VCaP (cell line): ENCODE results near the gene LUC7L2.

Source experiments
- H3K27ac ChIP-seq: fragments of 450-650 bp; 2 replicates; pipeline ENCODE4 v1.5.1; 2017
- CTCF ChIP-seq: fragments of 450-650 bp; conservative IDR thresholded peaks from 2 replicates; pipeline ENCODE4 v1.5.1; 2017; ENCODE audit warnings: mild to moderate bottlenecking, moderate library complexity

Gene LUC7L2

GRCh38 chr7:139387594-139387993 lies 27.9 kb downstream of the LUC7L2 start:
- no peak overlapping the region for H3K27ac ChIP-seq
- TF ChIP-seq CTCF, result no peak

- no peak overlapping the region for H3K27ac ChIP-seq
- TF ChIP-seq CTCF, result no peak
Observed at GRCh38 chr7:139389091-139389490, 29.4 kb downstream of the LUC7L2 start.

- no peak for TF ChIP-seq CTCF
- H3K27ac ChIP-seq, result no peak overlapping the region
Observed at GRCh38 chr7:139389774-139390173, 30.1 kb downstream of the LUC7L2 start.

- no peak overlapping the region for H3K27ac ChIP-seq
- no peak for TF ChIP-seq CTCF
Observed at GRCh38 chr7:139393621-139394211, 34.0 kb downstream of the LUC7L2 start.

GRCh38 chr7:139394540-139394939 lies 34.8 kb downstream of the LUC7L2 start:
- no peak overlapping the region for H3K27ac ChIP-seq
- TF ChIP-seq CTCF, result no peak

GRCh38 chr7:139396323-139396951 lies 36.7 kb downstream of the LUC7L2 start:
- no peak overlapping the region for H3K27ac ChIP-seq
- no peak for TF ChIP-seq CTCF

- H3K27ac ChIP-seq, result no peak overlapping the region
- no peak for TF ChIP-seq CTCF
Observed at GRCh38 chr7:139397192-139397591, 37.5 kb downstream of the LUC7L2 start.
